ENCODE measurements around the gene EHMT1. TPM values are rescaled to one million over a fixed set of nuclear protein-coding genes. Genes with fewer than 3 reads are reported as not detected.

Gene EHMT1
- total and polyA plus RNA-seq, 2 of the 13 experiments (the other 11 are each of a cell fraction or from before 2014, with no cell fraction given): 23.0 to 27.1 TPM

GRCh38 chr9:137670391-137671195 lies 51.8 kb downstream of the EHMT1 start (continued):
- no peak for TF ChIP-seq ZNF407 (CRISPR knock-in tag; IDR thresholded peaks at IDR 0.05; ENCODE audit: not compliant biosample characterization)
- no peak for TF ChIP-seq GLMP (CRISPR knock-in tag; IDR thresholded peaks at IDR 0.05; ENCODE audit: borderline replicate concordance)
- TF ChIP-seq ZNF331 (CRISPR knock-in tag; IDR thresholded peaks at IDR 0.05): peak; percentile 82
- TF ChIP-seq HMGA1 (CRISPR knock-in tag; conservative IDR thresholded peaks at IDR 0.05): no peak
- peak; percentile 41; the same call in 1 of the 2 replicates for TF ChIP-seq MTF2 (CRISPR knock-in tag; IDR thresholded peaks at IDR 0.05; ENCODE audit: borderline replicate concordance)
- peak; percentile 71; the same call in 1 of the 2 replicates for TF ChIP-seq RARA (CRISPR knock-in tag; IDR thresholded peaks at IDR 0.05)
- TF ChIP-seq ZNF790 (CRISPR knock-in tag; IDR thresholded peaks at IDR 0.05; ENCODE audit: borderline replicate concordance): no peak; the same call in 1 of the 2 replicates
- TF ChIP-seq ZNF160 (CRISPR knock-in tag; IDR thresholded peaks at IDR 0.05): no peak
- TF ChIP-seq NRL (CRISPR knock-in tag; IDR thresholded peaks at IDR 0.05; ENCODE audit: borderline replicate concordance): peak; percentile 92; the same call in 1 of the 2 replicates
- peak; percentile 61; the same call in 1 of the 2 replicates for TF ChIP-seq MIXL1 (CRISPR knock-in tag; IDR thresholded peaks at IDR 0.05)
- peak; percentile 90; the same call in 1 of the 2 replicates for TF ChIP-seq TFDP1 (CRISPR knock-in tag; IDR thresholded peaks at IDR 0.05; ENCODE audit: borderline replicate concordance)
- no peak for TF ChIP-seq EZH2 (conservative IDR thresholded peaks at IDR 0.05; ENCODE audit: low read depth, low read length)
- TF ChIP-seq CREB3 (CRISPR knock-in tag; IDR thresholded peaks at IDR 0.05): peak; percentile 74; the same call in 1 of the 2 replicates
- TF ChIP-seq ZNF879 (CRISPR knock-in tag; IDR thresholded peaks at IDR 0.05): no peak; the same call in 1 of the 2 replicates
- no peak for TF ChIP-seq ZIK1 (CRISPR knock-in tag; IDR thresholded peaks at IDR 0.05; ENCODE audit: borderline replicate concordance, low read depth)
- TF ChIP-seq ELK4 (CRISPR knock-in tag; IDR thresholded peaks at IDR 0.05; ENCODE audit: borderline replicate concordance): no peak

All from HepG2 (cell line).